ENCODE results near the gene KLHL9. TPM values are rescaled to one million over a fixed set of nuclear protein-coding genes. Genes with fewer than 3 reads are reported as not detected.

Gene KLHL9
- total RNA-seq, 2 experiments from 2014 or later = 11.9 to 12.0 TPM

DNA sequence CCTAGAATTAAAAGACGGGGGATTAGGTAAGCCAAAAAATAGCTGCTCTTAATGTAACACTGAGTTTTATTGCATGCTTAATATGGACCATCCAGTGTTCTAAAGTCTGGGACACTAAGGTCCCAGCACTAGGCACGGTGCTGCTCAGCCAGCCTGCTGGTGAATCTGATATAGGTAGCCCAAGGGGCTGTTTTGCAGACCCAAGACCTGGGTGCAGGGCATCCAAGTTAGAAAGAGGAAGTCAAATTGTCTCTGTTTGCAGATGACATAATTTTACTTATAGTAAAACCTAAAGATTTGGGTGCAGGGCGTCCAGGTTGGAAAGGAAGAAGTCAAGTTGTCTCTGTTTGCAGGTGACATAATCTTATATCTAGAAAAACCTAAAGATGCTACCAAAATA is 47.9 kb downstream of the KLHL9 start:
- Histone ChIP-seq H3K27me3 (ENCODE audit: control insufficient read depth in 1 of 2, insufficient read depth in 2 of 2, low read length in 2 of 2) (peaks cover 0 to 5% of the 10 kb centered on the region in 2 experiments), H3K9me3 (ENCODE audit: control insufficient read depth in 1 of 2, insufficient read depth in 1 of 2, low read length in 2 of 2) (no peaks in the 10 kb centered on the region), H3K27ac (ENCODE audit: low read depth in 1 of 2, low read length in 2 of 2) (no peak overlapping the region), H3K4me1 (ENCODE audit: insufficient read depth, low read length) (no peaks in the 10 kb centered on the region), H3K4me3 (ENCODE audit: low read length) (no peak overlapping the region), H3K36me3 (ENCODE audit: insufficient read depth, low read length) (no peaks in the 10 kb centered on the region)
- POLR2A ChIA-PET = no interaction called here
- intact Hi-C loops (cut with DNase I, micrococcal nuclease) = no loop called here
- no peaks in the 10 kb centered on the region for H3K9me3 Mint-ChIP-seq
- H3K27me3 Mint-ChIP-seq = peaks cover 31% of the 10 kb centered on the region
- no peaks in the 10 kb centered on the region for H3K4me1 Mint-ChIP-seq (ENCODE audit: low read depth)
- H3K27ac Mint-ChIP-seq = no peak overlapping the region
- no peaks in the 10 kb centered on the region for H3K36me3 Mint-ChIP-seq (ENCODE audit: low read depth)
- ATAC-seq (ENCODE audit: poor library complexity) = no peak
- DNase-seq = no peak
- TF ChIP-seq, protein P1, sequence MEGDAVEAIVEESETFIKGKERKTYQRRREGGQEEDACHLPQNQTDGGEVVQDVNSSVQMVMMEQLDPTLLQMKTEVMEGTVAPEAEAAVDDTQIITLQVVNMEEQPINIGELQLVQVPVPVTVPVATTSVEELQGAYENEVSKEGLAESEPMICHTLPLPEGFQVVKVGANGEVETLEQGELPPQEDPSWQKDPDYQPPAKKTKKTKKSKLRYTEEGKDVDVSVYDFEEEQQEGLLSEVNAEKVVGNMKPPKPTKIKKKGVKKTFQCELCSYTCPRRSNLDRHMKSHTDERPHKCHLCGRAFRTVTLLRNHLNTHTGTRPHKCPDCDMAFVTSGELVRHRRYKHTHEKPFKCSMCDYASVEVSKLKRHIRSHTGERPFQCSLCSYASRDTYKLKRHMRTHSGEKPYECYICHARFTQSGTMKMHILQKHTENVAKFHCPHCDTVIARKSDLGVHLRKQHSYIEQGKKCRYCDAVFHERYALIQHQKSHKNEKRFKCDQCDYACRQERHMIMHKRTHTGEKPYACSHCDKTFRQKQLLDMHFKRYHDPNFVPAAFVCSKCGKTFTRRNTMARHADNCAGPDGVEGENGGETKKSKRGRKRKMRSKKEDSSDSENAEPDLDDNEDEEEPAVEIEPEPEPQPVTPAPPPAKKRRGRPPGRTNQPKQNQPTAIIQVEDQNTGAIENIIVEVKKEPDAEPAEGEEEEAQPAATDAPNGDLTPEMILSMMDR (IDR thresholded peaks at IDR 0.05) = no peak
- CTCF ChIA-PET = no interaction called here
- no peak overlapping the region for H3K4me3 Mint-ChIP-seq

DNA sequence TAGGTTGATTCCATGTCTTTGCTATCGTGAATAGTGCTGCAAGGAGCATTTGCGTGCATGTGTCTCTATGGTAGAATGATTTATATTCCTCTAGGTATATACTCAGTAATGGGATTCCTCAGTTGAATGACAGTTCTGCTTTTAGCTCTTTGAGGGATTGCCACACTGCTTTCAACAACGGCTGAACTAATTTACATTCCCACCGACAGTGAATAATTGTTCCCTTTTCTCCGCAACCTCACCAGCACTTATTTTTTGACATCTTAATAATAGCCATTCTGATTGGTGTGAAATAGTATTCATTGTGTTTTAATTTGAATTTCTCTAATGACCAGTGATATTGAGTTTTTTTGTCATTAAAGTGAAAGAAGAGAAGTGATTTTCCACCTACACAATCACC is 48.5 kb downstream of the KLHL9 start:
- Histone ChIP-seq H3K9me3 (ENCODE audit: control insufficient read depth in 1 of 2, insufficient read depth in 1 of 2, low read length in 2 of 2) (no peaks in the 10 kb centered on the region), H3K36me3 (ENCODE audit: insufficient read depth, low read length) (no peaks in the 10 kb centered on the region), H3K4me3 (ENCODE audit: low read length) (no peak overlapping the region), H3K27ac (ENCODE audit: low read depth in 1 of 2, low read length in 2 of 2) (no peak overlapping the region), H3K27me3 (ENCODE audit: control insufficient read depth in 1 of 2, insufficient read depth in 2 of 2, low read length in 2 of 2) (peaks cover 0 to 5% of the 10 kb centered on the region in 2 experiments), H3K4me1 (ENCODE audit: insufficient read depth, low read length) (no peaks in the 10 kb centered on the region)
- POLR2A ChIA-PET = no interaction called here
- Mint-ChIP-seq H3K4me1 (ENCODE audit: low read depth) (no peaks in the 10 kb centered on the region), H3K27ac (no peak overlapping the region), H3K4me3 (no peak overlapping the region), H3K9me3 (no peaks in the 10 kb centered on the region), H3K27me3 (peaks cover 30% of the 10 kb centered on the region), H3K36me3 (ENCODE audit: low read depth) (no peaks in the 10 kb centered on the region)
- intact Hi-C loops (cut with DNase I, micrococcal nuclease) = no loop called here
- DNase-seq = peak in 2 of 14 experiments; percentile 20 to 35
- CTCF ChIA-PET = no interaction called here
- TF ChIP-seq, protein P1 (IDR thresholded peaks at IDR 0.05) = no peak
- ATAC-seq (ENCODE audit: poor library complexity) = no peak

DNA sequence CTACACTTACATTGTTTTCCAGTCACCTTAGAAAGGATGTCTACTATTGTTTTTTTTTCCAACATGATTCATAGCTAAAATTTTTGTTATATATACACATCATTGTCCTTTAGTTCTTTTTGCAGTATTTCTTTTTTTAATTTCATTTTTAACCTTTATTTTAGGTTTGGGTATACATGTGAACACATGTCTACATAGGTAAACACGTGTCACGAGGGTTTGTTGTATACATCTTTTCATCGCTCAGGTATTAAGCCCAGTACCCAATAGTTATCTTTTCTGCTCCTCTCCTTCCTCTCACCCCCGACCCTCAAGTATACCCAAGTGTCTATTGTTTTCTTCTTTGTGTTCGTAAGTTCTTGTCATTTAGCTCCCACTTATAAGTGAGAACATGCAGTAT is 49.1 kb downstream of the KLHL9 start:
- DNase-seq (no peak), ATAC-seq (ENCODE audit: poor library complexity) (no peak)
- Histone ChIP-seq H3K36me3 (ENCODE audit: insufficient read depth, low read length) (no peaks in the 10 kb centered on the region), H3K4me1 (ENCODE audit: insufficient read depth, low read length) (no peaks in the 10 kb centered on the region), H3K9me3 (ENCODE audit: control insufficient read depth in 1 of 2, insufficient read depth in 1 of 2, low read length in 2 of 2) (no peaks in the 10 kb centered on the region), H3K27ac (ENCODE audit: low read depth in 1 of 2, low read length in 2 of 2) (no peak overlapping the region), H3K4me3 (ENCODE audit: low read length) (no peak overlapping the region), H3K27me3 (ENCODE audit: control insufficient read depth in 1 of 2, insufficient read depth in 2 of 2, low read length in 2 of 2) (peaks cover 0 to 5% of the 10 kb centered on the region in 2 experiments)
- CTCF ChIA-PET = no interaction called here
- intact Hi-C loops (cut with DNase I, micrococcal nuclease) = no loop called here
- Mint-ChIP-seq H3K27ac (no peak overlapping the region), H3K36me3 (ENCODE audit: low read depth) (no peaks in the 10 kb centered on the region), H3K4me3 (no peak overlapping the region), H3K27me3 (peaks cover 30% of the 10 kb centered on the region), H3K4me1 (ENCODE audit: low read depth) (no peaks in the 10 kb centered on the region), H3K9me3 (no peaks in the 10 kb centered on the region)
- POLR2A ChIA-PET = no interaction called here
- TF ChIP-seq, protein P1 (IDR thresholded peaks at IDR 0.05) = no peak
